GM18951 (cell line): ENCODE results near the gene STARD3.
"Not testable (repeated sequence)": the region's sequence is repeated elsewhere in the genome, so short reads cannot be mapped to it uniquely, and the experiment has no call there.

ENCODE experiments used
- POLR2A ChIP-seq: IDR thresholded peaks from 4 replicates; pipeline ENCODE4 v1.6.1; 2011; ENCODE audit warnings: mild to moderate bottlenecking; ENCODE audit not compliant: insufficient read length, insufficient read depth; ENCODE audit errors: extremely low read depth
- in situ Hi-C: fragments of 300-500 bp; cut with MboI; formaldehyde crosslinking; loops from one replicate; pipeline ENCODE4 v1.12.0; 2022; ENCODE audit warnings: low sequenced_read_pairs, mixed read lengths, inconsistent platforms; ENCODE audit not compliant: unreplicated experiment

Gene STARD3

DNA sequence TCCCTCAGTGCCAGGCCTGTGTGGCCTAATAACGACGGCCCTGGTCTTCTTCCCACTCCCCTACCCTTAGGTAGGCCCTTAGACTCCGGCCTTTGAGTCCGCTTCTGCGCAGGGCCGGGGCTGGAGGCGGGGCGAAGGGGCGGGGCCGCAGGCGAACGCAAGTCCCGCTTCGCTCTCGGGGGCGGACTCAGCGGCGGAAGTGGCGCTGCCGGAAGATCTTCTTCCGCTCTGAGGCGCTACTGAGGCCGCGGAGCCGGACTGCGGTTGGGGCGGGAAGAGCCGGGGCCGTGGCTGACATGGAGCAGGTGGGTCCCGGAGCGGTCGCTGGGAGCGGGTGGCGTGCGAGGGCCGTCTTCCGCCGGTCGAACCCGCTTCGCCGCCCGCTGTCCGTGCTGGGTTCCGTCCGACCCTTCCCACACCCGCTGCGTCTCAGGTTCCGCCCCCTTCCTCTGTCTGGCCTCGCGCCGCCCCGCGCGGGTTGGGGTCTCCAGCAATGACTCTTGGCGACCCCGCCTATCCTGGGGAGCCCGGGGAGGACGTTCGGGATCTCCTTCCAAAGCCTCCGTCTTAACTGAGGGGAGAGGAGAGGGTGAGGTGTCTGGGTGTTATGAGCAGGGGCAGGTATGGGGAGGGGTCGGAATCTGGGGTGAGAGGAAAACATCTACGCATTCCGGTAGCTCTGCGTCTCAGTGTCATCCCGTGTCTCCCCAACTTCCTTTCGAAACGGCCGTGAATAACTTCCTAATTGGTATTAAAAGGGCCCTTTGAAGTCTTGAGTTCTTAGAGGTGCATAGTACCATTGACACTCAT is at the start of gene STARD3:
STARD3 (plus strand) TSS at position 218 of the 810 bp plus-strand sequence. CDS start 16,388 bp downstream, outside the sequence.
- in situ Hi-C loops = no loop called here
- peak; percentile 82 for TF ChIP-seq POLR2A

DNA sequence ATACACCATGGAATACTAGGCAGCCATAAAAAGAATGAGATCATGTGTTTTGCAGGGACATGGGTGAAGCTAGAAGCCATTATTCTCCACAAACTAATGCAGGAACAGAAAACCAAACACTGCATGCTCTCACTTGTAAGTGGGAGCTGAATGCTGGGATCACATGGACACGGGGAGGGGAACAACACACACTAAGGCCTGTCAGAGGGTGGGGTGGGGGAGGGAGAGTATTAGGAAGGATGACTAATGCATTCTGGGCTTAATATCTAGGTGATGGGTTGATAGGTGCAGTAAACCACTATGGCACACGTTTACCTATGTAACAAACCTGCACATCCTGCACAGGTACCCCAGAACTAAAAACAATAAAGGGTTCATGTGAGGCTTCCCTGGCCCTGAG is 46.8 kb upstream of the STARD3 start:
- in situ Hi-C loops = not testable (repeated sequence)

DNA sequence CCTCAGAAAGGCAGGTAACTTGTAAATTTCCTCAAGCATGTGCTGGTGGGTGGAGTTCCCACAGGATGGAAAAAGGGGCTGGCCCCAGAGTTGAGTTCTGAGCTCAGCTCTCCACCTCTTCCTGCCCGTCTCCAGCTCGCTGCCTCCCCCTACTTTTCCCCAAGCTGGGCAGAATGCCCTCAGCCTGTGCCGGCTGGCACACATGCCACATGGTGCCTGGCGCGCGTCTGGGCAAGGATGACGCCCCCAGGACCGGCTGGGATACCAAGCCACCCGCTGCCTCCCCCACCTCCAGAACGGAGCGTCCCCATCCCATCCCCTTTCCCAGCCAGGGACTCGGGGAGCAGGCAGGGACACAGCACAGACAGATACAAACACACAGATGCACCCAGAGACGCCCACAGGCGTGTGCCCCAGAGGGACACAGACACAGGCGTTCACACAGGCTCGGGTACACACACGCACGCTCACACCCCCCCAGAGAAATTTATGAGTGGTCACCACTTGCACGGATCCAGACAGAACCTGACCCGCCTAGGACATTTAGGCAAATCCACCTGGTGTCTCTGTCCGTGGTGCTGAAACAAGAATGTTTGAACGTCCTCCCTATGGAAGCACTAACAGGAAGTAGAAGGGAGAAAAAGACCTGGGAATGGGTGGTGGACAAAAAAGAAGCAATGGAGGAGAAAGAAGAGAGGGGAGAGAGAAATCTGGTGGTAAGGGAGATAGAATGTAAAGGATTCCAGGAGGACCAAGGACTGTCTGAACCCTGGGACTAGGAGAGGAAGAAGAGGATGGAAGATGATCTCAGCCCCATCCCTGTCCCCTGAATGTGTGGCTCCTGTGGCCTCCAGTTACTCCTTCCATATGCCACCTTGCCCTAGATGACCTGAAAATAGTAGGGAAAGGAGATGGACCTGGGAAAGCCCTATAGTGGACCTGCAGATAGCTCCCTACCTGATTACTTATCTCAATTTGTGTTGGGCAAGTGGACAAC is 44.7 kb upstream of the STARD3 start:
- in situ Hi-C loops = no loop called here

DNA sequence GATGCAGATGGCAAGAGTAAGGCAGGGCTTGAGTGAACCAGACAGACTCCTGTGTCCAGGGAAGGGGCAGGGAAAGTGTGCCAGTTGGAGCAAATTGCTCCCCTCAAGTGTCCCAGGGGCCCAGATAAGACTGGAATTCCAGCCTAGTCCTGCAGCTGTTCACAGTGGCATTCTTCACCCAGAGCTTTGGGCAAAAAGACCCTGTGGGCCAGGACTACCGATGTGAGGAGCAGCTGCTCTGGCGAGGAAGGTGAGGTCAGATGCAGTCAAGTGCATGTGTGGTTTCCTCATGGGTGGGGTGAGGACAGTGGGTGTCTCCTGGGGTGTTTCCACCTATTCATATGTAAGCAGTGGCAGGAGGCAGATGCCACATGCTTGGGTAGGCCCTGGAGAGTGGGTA is 43.6 kb upstream of the STARD3 start:
- no peak for TF ChIP-seq POLR2A
- in situ Hi-C loops = no loop called here

More for the DNA sequence above, 44.7 kb upstream of the STARD3 start:
- TF ChIP-seq POLR2A = no peak

DNA sequence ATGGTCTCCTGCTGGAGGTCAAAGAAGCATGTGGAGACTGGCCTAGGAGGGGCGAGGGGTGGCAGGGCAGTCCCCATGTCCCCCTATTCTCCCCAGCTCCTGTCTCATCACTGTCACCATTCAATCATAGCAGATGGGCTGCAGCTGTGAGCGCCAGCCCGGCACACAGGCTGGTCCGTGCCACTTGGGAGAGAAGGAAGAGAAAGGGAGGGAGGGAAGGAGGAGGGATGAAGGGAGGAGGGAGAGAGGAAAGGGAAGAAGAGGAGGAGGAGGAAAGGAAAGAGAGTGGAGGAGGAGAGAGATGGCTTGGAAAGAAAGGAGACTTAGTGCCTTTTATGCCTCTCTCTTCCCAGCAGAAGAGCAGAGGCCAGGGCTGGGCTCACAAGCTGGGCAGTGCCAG is 41.6 kb upstream of the STARD3 start:
- no peak for TF ChIP-seq POLR2A
- in situ Hi-C loops = no loop called here

DNA sequence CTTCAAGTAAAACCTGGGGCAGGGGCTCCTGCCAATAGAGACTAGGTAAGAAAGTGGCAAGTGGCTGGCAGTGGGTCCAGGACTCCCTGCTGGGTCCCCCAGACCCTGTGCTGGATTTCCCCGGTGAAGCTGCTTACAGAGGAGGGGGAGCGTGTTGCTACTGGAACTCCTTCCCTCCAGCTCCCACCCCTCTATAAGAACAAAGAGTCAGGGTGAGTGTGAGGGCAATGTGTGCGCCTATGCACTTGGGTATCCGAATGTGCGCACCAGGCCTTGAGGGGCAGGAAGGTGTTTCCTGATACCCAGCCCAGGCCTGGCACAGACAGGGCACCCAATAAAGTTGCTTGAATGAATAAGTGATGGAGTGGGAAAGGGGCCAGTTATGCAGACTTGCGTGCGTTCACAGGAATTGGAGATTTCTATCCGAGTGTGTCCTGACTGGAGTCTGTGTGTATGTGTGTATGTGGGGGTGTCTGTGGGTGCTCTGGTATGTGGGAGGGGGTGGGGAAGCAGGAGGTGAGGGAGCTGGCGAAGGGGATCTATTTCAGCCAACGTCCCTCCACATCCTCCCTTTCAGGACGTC is 40.9 kb upstream of the STARD3 start:
- no peak for TF ChIP-seq POLR2A
- in situ Hi-C loops = no loop called here

DNA sequence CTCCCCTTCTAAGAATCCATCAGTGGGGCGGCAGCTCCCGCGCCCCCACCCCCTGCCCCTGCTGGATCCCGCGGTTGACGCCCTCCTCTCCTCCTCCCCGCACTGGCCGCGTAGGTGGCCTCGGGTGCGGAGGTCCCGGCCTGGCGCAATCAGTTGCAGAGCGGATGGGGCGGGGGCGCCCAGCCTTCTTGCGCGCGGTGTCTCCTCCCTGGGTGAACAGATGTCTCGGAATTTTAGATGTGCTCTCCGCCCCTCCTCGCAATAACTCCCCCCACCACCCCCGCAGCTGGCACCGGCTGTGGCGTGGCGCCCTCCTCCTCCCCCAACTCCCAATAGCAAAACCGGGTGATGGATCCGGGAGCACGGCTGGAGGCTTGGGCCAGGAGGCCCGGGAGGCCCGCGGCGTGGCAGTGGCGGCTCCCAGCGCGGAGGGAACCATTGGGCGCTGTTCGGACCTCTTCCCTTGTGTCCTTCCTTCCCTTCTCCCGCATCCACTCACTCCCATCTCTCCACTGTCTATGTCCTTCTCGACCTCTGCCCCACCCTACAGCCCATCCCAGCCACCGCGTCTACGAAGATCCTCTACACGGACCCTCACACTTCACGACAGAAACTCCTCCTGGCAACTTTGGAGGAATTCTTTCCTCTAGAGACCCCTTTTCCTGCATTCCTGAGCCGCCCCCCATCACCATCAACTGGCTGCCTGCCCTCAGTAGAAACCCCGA is 40.2 kb upstream of the STARD3 start:
- TF ChIP-seq POLR2A = no peak
- in situ Hi-C loops = no loop called here

DNA sequence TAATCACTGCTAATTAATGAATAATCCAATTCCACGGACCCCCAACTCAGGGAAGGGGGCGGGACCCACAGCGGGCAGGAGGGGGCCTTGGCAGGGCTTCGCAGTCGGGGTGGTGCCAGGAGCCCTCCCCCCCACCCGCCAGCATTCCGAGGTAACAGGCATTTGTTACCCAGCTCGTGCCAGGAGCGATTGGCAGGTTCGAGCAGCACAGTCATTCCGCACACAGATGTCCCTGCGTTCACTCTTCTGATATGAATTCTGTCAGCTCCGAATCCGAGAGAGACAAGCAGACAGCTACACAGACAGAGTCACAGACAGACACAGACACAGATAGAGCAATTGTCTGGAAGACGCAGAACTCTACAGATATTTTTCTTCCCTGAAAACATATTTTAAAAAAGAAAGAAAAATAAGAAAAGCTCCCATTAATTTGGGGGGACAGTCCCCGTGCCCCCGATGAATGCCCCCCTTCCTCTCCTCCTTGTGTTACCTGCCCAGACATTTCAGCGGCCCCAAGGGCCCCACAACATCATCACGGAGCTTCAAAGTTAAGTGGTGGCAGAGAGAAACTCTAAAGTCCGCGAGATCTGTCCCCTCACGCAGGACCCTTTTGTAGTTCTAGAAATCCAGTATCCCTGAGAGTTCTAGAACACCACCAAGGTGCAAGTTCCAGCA is 39.4 kb upstream of the STARD3 start:
- in situ Hi-C loops = no loop called here
- TF ChIP-seq POLR2A = no peak

DNA sequence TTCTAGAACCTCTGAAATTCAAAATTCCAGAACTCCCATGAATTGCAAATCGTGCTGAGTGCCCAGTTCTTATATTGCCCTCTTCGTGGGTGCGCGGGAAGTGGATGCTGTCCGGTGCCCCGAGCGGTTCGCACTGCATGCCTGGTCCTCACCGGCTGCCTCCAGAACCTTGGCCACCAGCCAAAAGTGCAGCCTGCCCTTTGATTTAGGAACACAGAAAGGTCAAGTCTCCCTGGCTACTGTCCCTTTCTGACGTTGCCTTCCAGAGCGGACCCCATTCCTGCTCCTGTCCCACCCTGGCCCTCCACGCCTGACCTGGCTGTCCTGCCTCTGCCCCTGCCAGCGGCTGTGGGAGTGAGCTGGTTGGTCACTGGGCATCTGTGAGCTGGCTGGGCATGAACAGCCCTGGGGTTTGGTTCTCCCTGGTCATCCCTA is 38.9 kb upstream of the STARD3 start:
- TF ChIP-seq POLR2A = no peak

DNA sequence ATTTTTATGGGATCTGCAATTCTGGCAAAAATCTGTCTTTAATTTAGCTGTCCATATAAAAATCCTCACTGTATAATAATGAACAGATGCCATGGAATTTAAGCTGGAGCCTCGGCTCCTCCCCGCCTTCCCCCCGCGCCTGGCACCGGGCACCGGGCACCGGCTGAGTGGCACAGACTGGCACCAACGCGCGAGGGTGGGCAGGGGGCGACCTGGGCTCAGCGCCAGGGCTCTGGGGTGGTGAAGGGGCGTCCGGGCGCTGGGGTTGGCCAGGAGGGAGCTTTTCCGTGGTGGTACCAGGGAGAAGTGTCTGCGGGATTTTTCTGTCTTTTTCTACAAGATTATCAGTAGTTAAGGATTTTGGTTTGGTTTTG is 38.3 kb upstream of the STARD3 start:
- no peak for TF ChIP-seq POLR2A
- in situ Hi-C loops = no loop called here

More for the DNA sequence above, 38.9 kb upstream of the STARD3 start:
- in situ Hi-C loops = no loop called here

DNA sequence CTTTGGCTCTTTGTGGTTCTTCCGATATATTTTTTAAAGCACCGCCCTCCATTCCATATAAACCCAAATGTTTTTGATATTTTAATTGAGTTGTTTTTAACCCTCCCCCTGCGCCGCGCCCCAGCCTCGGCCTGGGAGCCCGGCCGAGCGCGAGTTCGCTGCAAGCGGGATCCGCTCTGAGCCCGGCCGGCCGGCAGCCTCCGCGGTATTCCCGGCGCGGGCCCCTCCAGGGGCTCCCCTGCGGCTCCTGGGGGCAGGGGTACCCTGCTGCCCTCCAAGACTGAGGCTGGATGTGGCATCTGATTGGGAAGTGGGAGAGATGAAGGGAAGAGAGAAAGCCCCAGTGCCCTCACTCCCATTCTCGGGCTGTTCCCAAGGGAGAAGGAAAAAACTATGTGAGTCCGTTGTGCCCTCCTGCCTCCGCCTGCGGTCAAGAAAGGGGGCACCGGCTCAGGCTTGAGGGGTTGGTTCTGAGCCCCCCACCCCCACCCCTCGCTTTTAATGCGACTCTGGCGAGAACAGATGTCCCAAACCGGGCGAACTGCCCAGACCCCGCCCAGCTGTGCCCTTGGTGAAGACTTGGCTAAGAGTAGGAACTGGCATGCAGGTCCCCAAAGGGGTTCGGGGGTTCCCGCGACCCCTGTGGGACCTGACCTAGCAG is 37.8 kb upstream of the STARD3 start:
- TF ChIP-seq POLR2A = no peak
- in situ Hi-C loops = no loop called here
